Measurements from ENCODE around the gene IRF2.

Gene IRF2

GRCh38 chr4:184452740-184453139 lies 21.6 kb downstream of the IRF2 start:
- H3K9ac ChIP-seq (ENCODE audit: low read depth in 1 of 2, low read length in 2 of 2) = no peak overlapping the region
- no peak overlapping the region for H3K4me3 ChIP-seq (ENCODE audit: low read length in 2 of 2)
- H3K9me3 ChIP-seq (ENCODE audit: control insufficient read depth in 2 of 2, low read length in 2 of 2) = no peaks in the 10 kb centered on the region
- no peak overlapping the region for H3K27ac ChIP-seq (ENCODE audit: low read depth in 2 of 2, low read length in 2 of 2)
- peaks cover 13 to 16% of the 10 kb centered on the region in 2 donors for H3K36me3 ChIP-seq (ENCODE audit: control insufficient read depth in 2 of 2, insufficient read depth in 2 of 2, low read length in 2 of 2)
- peaks cover 30 to 38% of the 10 kb centered on the region in 2 donors for H3K4me1 ChIP-seq (ENCODE audit: control insufficient read depth in 2 of 2, insufficient read depth in 2 of 2, low read length in 2 of 2)
- H3K27me3 ChIP-seq (ENCODE audit: control insufficient read depth in 2 of 2, insufficient read depth in 2 of 2, low read length in 2 of 2) = no peaks in the 10 kb centered on the region

GRCh38 chr4:184451726-184452125 lies 22.6 kb downstream of the IRF2 start:
- Histone ChIP-seq H3K4me1 (ENCODE audit: control insufficient read depth in 2 of 2, insufficient read depth in 2 of 2, low read length in 2 of 2) (peaks cover 25 to 35% of the 10 kb centered on the region in 2 donors), H3K9ac (ENCODE audit: low read depth in 1 of 2, low read length in 2 of 2) (peak overlapping the region in 1 of 2 donors; percentile 3), H3K4me3 (ENCODE audit: low read length in 2 of 2) (no peak overlapping the region), H3K9me3 (ENCODE audit: control insufficient read depth in 2 of 2, low read length in 2 of 2) (no peaks in the 10 kb centered on the region), H3K36me3 (ENCODE audit: control insufficient read depth in 2 of 2, insufficient read depth in 2 of 2, low read length in 2 of 2) (peaks cover 9 to 11% of the 10 kb centered on the region in 2 donors), H3K27ac (ENCODE audit: low read depth in 2 of 2, low read length in 2 of 2) (no peak overlapping the region), H3K27me3 (ENCODE audit: control insufficient read depth in 2 of 2, insufficient read depth in 2 of 2, low read length in 2 of 2) (no peaks in the 10 kb centered on the region)

DNA sequence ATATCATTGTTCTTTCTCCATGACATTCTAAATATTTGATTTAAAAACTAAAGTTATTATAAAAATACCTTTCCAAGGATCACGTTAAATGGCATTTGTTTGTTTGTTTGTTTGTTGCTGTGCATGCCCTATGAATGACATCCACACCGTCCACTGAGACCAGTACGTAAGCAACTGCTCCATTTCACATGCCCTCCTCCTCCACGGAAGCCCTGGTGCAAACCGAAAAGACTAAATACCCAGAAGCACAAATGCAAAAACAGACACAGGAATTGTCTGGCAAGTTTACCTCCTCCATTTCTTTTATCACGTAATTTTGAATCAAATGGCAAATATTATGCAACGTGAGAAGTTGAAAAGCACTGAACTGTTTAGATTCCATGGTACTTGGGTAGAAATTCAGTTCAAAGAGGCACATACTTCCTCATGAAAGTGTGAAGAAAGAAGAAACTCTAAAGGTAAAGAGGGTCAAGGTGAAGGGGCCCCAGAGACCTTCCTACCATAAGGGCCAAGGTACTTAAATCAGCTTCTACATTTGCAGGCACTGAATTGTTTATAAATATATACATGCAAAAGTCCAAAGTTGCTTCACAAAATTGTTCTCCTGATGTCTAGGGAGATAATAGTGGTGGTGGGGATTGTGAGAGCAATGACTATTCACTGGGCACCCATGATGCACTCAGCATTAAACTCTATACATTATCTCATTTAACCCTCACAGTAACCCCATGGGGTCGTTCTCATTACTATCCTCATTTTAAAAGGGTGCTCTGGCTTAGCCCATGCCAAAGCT lies 23.4 kb downstream of the IRF2 start:
- Histone ChIP-seq H3K9ac (ENCODE audit: low read depth in 1 of 2, low read length in 2 of 2) (no peak overlapping the region), H3K4me1 (ENCODE audit: control insufficient read depth in 2 of 2, insufficient read depth in 2 of 2, low read length in 2 of 2) (peaks cover 25 to 35% of the 10 kb centered on the region in 2 donors), H3K9me3 (ENCODE audit: control insufficient read depth in 2 of 2, low read length in 2 of 2) (no peaks in the 10 kb centered on the region), H3K27ac (ENCODE audit: low read depth in 2 of 2, low read length in 2 of 2) (no peak overlapping the region), H3K36me3 (ENCODE audit: control insufficient read depth in 2 of 2, insufficient read depth in 2 of 2, low read length in 2 of 2) (peaks cover 8 to 9% of the 10 kb centered on the region in 2 donors), H3K4me3 (ENCODE audit: low read length in 2 of 2) (no peak overlapping the region), H3K27me3 (ENCODE audit: control insufficient read depth in 2 of 2, insufficient read depth in 2 of 2, low read length in 2 of 2) (no peaks in the 10 kb centered on the region)

- H3K9ac ChIP-seq (ENCODE audit: low read depth in 1 of 2, low read length in 2 of 2) = no peak overlapping the region
- no peak overlapping the region for H3K4me3 ChIP-seq (ENCODE audit: low read length in 2 of 2)
- peaks cover 7 to 8% of the 10 kb centered on the region in 2 donors for H3K36me3 ChIP-seq (ENCODE audit: control insufficient read depth in 2 of 2, insufficient read depth in 2 of 2, low read length in 2 of 2)
- H3K27ac ChIP-seq (ENCODE audit: low read depth in 2 of 2, low read length in 2 of 2) = peak overlapping the region in 1 of 2 donors; percentile 84
- peaks cover 25 to 35% of the 10 kb centered on the region in 2 donors for H3K4me1 ChIP-seq (ENCODE audit: control insufficient read depth in 2 of 2, insufficient read depth in 2 of 2, low read length in 2 of 2)
- H3K9me3 ChIP-seq (ENCODE audit: control insufficient read depth in 2 of 2, low read length in 2 of 2) = no peaks in the 10 kb centered on the region
- no peaks in the 10 kb centered on the region for H3K27me3 ChIP-seq (ENCODE audit: control insufficient read depth in 2 of 2, insufficient read depth in 2 of 2, low read length in 2 of 2)
Measured at GRCh38 chr4:184450045-184450444, 24.3 kb downstream of the IRF2 start.

GRCh38 chr4:184448821-184449220 lies 25.5 kb downstream of the IRF2 start:
- peaks cover 23 to 30% of the 10 kb centered on the region in 2 donors for H3K4me1 ChIP-seq (ENCODE audit: control insufficient read depth in 2 of 2, insufficient read depth in 2 of 2, low read length in 2 of 2)
- peak overlapping the region; percentile 66 to 84 for H3K27ac ChIP-seq (ENCODE audit: low read depth in 2 of 2, low read length in 2 of 2)
- H3K27me3 ChIP-seq (ENCODE audit: control insufficient read depth in 2 of 2, insufficient read depth in 2 of 2, low read length in 2 of 2) = no peaks in the 10 kb centered on the region
- H3K4me3 ChIP-seq (ENCODE audit: low read length in 2 of 2) = peak overlapping the region; percentile 41 to 64
- H3K9ac ChIP-seq (ENCODE audit: low read depth in 1 of 2, low read length in 2 of 2) = peak overlapping the region; percentile 0 to 29
- H3K36me3 ChIP-seq (ENCODE audit: control insufficient read depth in 2 of 2, insufficient read depth in 2 of 2, low read length in 2 of 2) = peaks cover 7 to 8% of the 10 kb centered on the region in 2 donors
- H3K9me3 ChIP-seq (ENCODE audit: control insufficient read depth in 2 of 2, low read length in 2 of 2) = no peaks in the 10 kb centered on the region

DNA sequence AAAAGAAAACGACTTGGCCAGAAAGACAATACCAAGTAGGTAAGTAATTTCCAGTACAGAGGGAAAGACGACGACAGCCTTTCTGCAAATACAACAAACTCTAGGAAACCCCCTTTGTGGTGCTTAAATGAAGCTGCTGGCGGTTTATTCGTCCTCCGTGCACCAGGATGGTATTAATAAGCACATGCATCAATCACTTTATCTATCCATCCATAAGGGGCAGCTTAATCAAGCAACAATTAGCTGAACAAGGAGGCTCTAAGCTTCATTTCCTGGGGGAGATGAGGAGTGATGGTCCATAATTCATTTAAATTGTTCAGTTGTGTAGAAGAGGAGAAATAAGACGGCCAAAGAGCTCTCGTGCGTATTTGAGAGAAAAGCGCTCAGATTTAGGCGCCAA lies 26.2 kb downstream of the IRF2 start:
- Histone ChIP-seq H3K9ac (ENCODE audit: low read depth in 1 of 2, low read length in 2 of 2) (peak overlapping the region in 1 of 2 donors; percentile 29), H3K4me3 (ENCODE audit: low read length in 2 of 2) (peak overlapping the region in 1 of 2 donors; percentile 64), H3K27ac (ENCODE audit: low read depth in 2 of 2, low read length in 2 of 2) (peak overlapping the region in 1 of 2 donors; percentile 84)

GRCh38 chr4:184447664-184448063 lies 26.7 kb downstream of the IRF2 start:
- H3K4me3 ChIP-seq (ENCODE audit: low read length in 2 of 2) = no peak overlapping the region
- H3K4me1 ChIP-seq (ENCODE audit: control insufficient read depth in 2 of 2, insufficient read depth in 2 of 2, low read length in 2 of 2) = peaks cover 18 to 19% of the 10 kb centered on the region in 2 donors
- H3K27ac ChIP-seq (ENCODE audit: low read depth in 2 of 2, low read length in 2 of 2) = peak overlapping the region; percentile 33 to 84
- peaks cover 7 to 8% of the 10 kb centered on the region in 2 donors for H3K36me3 ChIP-seq (ENCODE audit: control insufficient read depth in 2 of 2, insufficient read depth in 2 of 2, low read length in 2 of 2)
- no peaks in the 10 kb centered on the region for H3K27me3 ChIP-seq (ENCODE audit: control insufficient read depth in 2 of 2, insufficient read depth in 2 of 2, low read length in 2 of 2)
- no peaks in the 10 kb centered on the region for H3K9me3 ChIP-seq (ENCODE audit: control insufficient read depth in 2 of 2, low read length in 2 of 2)
- H3K9ac ChIP-seq (ENCODE audit: low read depth in 1 of 2, low read length in 2 of 2) = no peak overlapping the region

More for the DNA sequence above, 26.2 kb downstream of the IRF2 start:
- H3K36me3 ChIP-seq (ENCODE audit: control insufficient read depth in 2 of 2, insufficient read depth in 2 of 2, low read length in 2 of 2) = peaks cover 7 to 8% of the 10 kb centered on the region in 2 donors
- peaks cover 18 to 23% of the 10 kb centered on the region in 2 donors for H3K4me1 ChIP-seq (ENCODE audit: control insufficient read depth in 2 of 2, insufficient read depth in 2 of 2, low read length in 2 of 2)
- no peaks in the 10 kb centered on the region for H3K9me3 ChIP-seq (ENCODE audit: control insufficient read depth in 2 of 2, low read length in 2 of 2)
- no peaks in the 10 kb centered on the region for H3K27me3 ChIP-seq (ENCODE audit: control insufficient read depth in 2 of 2, insufficient read depth in 2 of 2, low read length in 2 of 2)

DNA sequence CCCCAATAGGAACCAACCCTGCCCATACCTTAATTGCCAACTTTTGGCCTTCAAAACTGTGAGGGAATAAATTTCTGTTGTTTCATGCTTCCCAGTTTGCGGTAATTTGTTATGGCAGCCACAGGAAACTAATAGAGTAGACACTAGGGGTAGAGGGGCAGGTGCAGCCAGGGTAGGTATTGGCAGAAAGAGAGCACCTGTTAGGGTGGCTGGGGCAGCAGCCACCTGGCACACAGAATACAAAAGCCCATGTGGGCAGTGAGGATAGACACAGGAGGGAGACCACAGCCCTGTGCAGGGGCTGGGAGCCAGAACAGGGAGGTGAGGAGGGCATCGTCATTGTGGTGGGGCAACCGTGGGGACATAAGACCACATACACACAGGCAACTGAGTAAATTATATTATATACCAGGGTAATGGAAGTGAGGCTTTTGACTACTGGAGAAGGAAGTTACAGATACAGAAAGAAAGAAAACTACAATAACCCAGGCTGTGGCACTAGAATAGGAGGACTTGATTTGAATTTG lies 28.2 kb downstream of the IRF2 start:
- Histone ChIP-seq H3K27me3 (ENCODE audit: control insufficient read depth in 2 of 2, insufficient read depth in 2 of 2, low read length in 2 of 2) (no peaks in the 10 kb centered on the region), H3K36me3 (ENCODE audit: control insufficient read depth in 2 of 2, insufficient read depth in 2 of 2, low read length in 2 of 2) (peaks cover 5 to 7% of the 10 kb centered on the region in 2 donors), H3K27ac (ENCODE audit: low read depth in 2 of 2, low read length in 2 of 2) (no peak overlapping the region), H3K9ac (ENCODE audit: low read depth in 1 of 2, low read length in 2 of 2) (no peak overlapping the region), H3K9me3 (ENCODE audit: control insufficient read depth in 2 of 2, low read length in 2 of 2) (no peaks in the 10 kb centered on the region), H3K4me1 (ENCODE audit: control insufficient read depth in 2 of 2, insufficient read depth in 2 of 2, low read length in 2 of 2) (peaks cover 15 to 18% of the 10 kb centered on the region in 2 donors), H3K4me3 (ENCODE audit: low read length in 2 of 2) (no peak overlapping the region)

GRCh38 chr4:184444953-184445309 lies 29.4 kb downstream of the IRF2 start:
- Histone ChIP-seq H3K27ac (ENCODE audit: low read depth in 2 of 2, low read length in 2 of 2) (no peak overlapping the region), H3K36me3 (ENCODE audit: control insufficient read depth in 2 of 2, insufficient read depth in 2 of 2, low read length in 2 of 2) (peaks cover 5 to 7% of the 10 kb centered on the region in 2 donors), H3K9ac (ENCODE audit: low read depth in 1 of 2, low read length in 2 of 2) (no peak overlapping the region), H3K27me3 (ENCODE audit: control insufficient read depth in 2 of 2, insufficient read depth in 2 of 2, low read length in 2 of 2) (no peaks in the 10 kb centered on the region), H3K4me3 (ENCODE audit: low read length in 2 of 2) (no peak overlapping the region), H3K4me1 (ENCODE audit: control insufficient read depth in 2 of 2, insufficient read depth in 2 of 2, low read length in 2 of 2) (peaks cover 20% of the 10 kb centered on the region in 2 donors), H3K9me3 (ENCODE audit: control insufficient read depth in 2 of 2, low read length in 2 of 2) (no peaks in the 10 kb centered on the region)

GRCh38 chr4:184444215-184444952 lies 30.0 kb downstream of the IRF2 start:
- no peak overlapping the region for H3K9ac ChIP-seq (ENCODE audit: low read depth in 1 of 2, low read length in 2 of 2)
- H3K4me1 ChIP-seq (ENCODE audit: control insufficient read depth in 2 of 2, insufficient read depth in 2 of 2, low read length in 2 of 2) = peaks cover 14 to 15% of the 10 kb centered on the region in 2 donors
- H3K36me3 ChIP-seq (ENCODE audit: control insufficient read depth in 2 of 2, insufficient read depth in 2 of 2, low read length in 2 of 2) = peaks cover under 1 to 3% of the 10 kb centered on the region in 2 donors
- H3K9me3 ChIP-seq (ENCODE audit: control insufficient read depth in 2 of 2, low read length in 2 of 2) = no peaks in the 10 kb centered on the region
- H3K27me3 ChIP-seq (ENCODE audit: control insufficient read depth in 2 of 2, insufficient read depth in 2 of 2, low read length in 2 of 2) = no peaks in the 10 kb centered on the region
- no peak overlapping the region for H3K27ac ChIP-seq (ENCODE audit: low read depth in 2 of 2, low read length in 2 of 2)
- no peak overlapping the region for H3K4me3 ChIP-seq (ENCODE audit: low read length in 2 of 2)

Measured in mucosa of rectum (tissue), 2 donors.